ACC112 (cell line): ENCODE results near the gene NR2F6.

Experiments
- H2AFZ ChIP-seq: fragments of 200-600 bp; sonication (generic); one replicate; pipeline ENCODE4 v1.6.0; 2017; ENCODE audit warnings: antibody characterized with exemption, low read length; ENCODE audit not compliant: unreplicated experiment
- H3K27ac ChIP-seq: fragments of 200-600 bp; sonication (generic); 2 replicates; pipeline ENCODE4 v1.5.1; 2014; ENCODE audit warnings: low read depth, mild to moderate bottlenecking, antibody characterized with exemption, low read length, moderate library complexity
- H3K27me3 ChIP-seq: fragments of 200-600 bp; sonication (generic); 2 replicates; pipeline ENCODE4 v1.6.1; 2014; ENCODE audit warnings: mild to moderate bottlenecking, antibody characterized with exemption, low read length, moderate library complexity, mixed read lengths; ENCODE audit not compliant: insufficient read depth
- H3K36me3 ChIP-seq: fragments of 200-600 bp; sonication (generic); 2 replicates; pipeline ENCODE4 v1.6.1; 2016; ENCODE audit warnings: mild to moderate bottlenecking, antibody characterized with exemption, low read length, moderate library complexity, mixed read lengths; ENCODE audit not compliant: insufficient read depth
- H3K4me1 ChIP-seq: fragments of 200-600 bp; sonication (generic); one replicate; pipeline ENCODE4 v1.6.1; 2016; ENCODE audit warnings: low read length, mixed read lengths; ENCODE audit not compliant: insufficient read depth, unreplicated experiment, control insufficient read depth
- H3K4me3 ChIP-seq: fragments of 200-600 bp; sonication (generic); 2 replicates; pipeline ENCODE4 v1.5.1; 2014; ENCODE audit warnings: mild to moderate bottlenecking, low read depth, low read length
- H3K79me2 ChIP-seq: fragments of 200-600 bp; sonication (generic); one replicate; pipeline ENCODE4 v1.6.0; 2016; ENCODE audit warnings: low read length; ENCODE audit not compliant: control insufficient read depth, unreplicated experiment, insufficient read depth

NR2F6 gene

DNA sequence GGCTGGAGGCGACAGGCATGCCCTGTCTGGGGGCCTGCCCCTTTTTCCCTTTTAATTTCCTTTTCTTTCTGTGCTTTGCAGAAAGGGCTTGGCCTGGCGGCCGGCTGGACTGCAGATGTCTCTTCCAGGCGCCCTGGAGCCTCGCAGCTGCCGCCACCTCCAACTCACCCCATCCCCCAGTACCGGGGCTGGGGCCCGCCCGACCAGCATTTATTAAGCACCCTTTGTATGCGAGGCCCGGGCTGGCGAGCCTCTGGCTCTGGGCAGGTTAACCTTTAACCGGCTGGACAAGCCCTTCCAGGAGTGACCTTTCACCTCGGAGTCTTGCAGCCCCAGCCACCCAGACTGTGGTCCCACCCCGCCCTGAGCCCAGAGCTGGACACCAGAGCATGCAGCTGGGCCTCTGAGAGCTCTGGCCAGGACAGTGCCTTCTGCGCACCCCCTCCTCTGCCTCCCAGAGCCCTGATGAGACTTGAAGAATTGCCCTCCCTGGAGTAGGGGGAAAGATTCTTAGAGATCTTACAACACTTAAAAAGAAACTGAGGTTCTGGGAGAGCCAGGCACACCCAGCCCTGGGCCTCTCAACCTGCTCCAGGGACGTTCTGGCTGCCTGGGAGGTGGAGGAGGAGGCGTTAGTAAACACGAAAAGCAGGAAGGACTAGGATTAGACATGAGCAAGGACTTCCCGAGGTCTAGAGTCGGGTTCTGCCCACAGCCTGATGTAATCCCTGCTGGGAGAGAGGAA is 1.1 kb upstream of the NR2F6 start:
- no peak overlapping the region for H2AFZ ChIP-seq
- H3K79me2 ChIP-seq = peaks cover 26% of the 10 kb centered on the region
- H3K4me3 ChIP-seq = peak overlapping the region; percentile 63; the same call in 1 of the 2 replicates
- peaks cover 11% of the 10 kb centered on the region for H3K4me1 ChIP-seq
- no peaks in the 10 kb centered on the region for H3K27me3 ChIP-seq
- no peak overlapping the region for H3K27ac ChIP-seq
- no peaks in the 10 kb centered on the region for H3K36me3 ChIP-seq

DNA sequence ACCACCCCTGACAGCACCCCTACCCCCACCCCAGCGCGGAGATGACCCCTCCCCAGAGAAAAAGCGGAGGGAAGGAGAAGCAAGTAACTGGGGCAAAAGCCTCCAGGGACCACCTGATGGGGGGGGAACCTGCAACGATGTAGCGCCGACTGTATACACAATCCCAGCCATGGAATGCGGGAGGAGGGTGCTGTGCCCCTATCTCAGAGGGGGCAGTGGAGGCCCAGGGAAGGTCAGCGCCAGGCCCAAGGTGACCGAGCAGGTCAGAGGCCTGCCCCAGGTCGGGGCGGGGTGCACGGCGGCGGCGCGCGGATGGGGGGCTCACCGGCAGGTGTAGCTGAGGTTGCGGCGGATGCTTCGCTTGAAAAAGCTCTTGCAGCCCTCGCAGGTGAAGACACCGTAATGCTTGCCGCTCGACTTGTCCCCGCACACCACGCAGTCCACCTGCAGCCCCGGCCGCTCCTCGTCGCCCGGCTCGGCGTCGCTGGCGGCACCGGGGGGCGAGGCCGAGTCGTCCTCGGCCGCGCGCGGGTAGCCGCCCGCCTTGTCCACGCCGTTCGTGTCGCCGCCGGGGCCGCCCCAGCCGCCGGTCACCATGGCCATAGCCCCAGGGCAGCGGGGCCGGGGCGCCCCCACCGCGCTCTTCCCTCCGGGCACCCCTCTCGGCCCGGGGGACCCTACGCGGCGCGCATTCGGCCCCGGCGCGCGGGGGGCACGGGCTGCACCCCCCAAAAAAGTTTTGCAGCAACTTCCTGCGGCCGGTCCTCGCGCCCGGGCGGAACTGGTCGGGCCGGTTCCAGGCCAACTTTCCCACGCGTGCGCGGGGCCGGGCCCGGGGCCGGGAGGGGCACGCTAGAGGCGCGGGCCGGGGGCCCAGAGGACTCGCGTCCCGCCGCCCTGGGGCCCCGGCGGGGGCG is 843 bp downstream of the NR2F6 start:
- Histone ChIP-seq H3K4me1 (peaks cover 11% of the 10 kb centered on the region), H3K27me3 (no peaks in the 10 kb centered on the region), H3K4me3 (peak overlapping the region; percentile 90), H3K27ac (no peak overlapping the region), H3K79me2 (peaks cover 30% of the 10 kb centered on the region), H3K36me3 (no peaks in the 10 kb centered on the region), H2AFZ (no peak overlapping the region)

DNA sequence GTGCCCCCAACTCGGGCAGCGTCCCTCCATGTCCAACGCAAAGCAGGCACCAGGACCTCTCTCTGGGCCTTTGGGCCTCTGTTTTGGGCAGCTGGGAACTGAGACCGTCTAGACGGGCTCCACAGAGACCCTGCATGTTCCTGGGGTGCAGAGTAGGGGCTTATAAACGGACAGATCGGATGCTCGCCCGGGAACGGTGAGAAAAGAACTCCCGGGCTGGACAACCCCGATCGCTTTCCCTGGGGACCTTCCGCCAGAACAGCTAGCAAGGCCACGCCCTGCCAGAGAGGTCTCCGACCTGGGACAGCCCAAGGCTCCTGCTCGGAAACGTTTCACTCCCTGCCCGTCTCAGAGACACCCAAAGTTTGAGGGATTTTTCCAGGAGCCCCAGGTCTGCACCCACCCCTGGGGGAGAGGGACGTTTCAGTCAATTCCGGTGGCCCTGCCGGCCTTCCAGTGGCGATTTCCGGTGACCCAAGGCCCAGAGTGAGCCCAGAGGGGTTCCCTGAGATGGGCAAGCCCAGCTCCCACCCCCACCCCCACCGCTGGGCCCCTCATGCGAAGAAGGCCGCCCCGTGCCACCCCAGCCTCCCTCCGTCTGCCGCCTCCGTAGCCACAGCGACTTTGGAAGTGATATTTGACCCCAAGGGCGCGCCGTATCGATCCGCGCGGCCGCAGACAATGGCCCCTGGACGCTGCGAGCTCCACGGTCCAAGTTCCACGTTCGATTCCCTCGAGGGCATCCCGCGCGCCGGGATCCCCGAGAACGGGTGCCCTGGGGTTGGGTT is 1.7 kb downstream of the NR2F6 start:
- H3K4me3 ChIP-seq = peak overlapping the region; percentile 90
- no peaks in the 10 kb centered on the region for H3K36me3 ChIP-seq
- H3K79me2 ChIP-seq = peaks cover 30% of the 10 kb centered on the region
- H2AFZ ChIP-seq = peak overlapping the region; percentile 55
- no peak overlapping the region for H3K27ac ChIP-seq
- peaks cover 11% of the 10 kb centered on the region for H3K4me1 ChIP-seq
- no peaks in the 10 kb centered on the region for H3K27me3 ChIP-seq

DNA sequence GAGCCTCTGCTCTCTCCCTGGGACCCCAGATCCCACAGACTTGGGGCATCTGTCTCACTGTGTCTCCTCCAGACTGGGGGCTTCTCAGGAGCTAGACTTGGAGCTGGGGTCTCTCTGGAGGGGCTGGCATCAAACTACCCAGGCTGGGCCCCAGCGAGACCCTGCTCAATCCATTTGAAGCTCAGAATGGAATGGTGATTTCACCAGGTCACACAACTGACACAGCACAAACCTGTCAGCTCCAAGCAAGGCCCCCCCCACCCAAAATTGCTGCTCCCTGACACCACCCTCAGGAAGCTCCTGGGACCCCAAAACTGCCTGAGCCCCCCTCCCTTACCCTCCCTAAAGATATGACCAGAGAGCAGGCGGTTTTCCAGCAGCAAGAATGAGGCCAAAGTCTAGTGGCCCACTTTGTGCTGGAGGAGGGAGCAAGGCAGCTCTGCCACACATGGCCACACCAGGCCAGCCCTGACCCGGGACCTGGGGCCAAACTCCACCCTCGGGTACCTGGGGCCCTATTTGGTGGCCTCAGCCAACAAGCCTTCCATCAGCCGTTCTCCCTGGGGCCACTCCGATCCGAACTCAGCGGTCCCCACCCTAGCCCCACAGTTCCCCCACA is 2.4 kb downstream of the NR2F6 start:
- peaks cover 30% of the 10 kb centered on the region for H3K79me2 ChIP-seq
- peaks cover 9% of the 10 kb centered on the region for H3K4me1 ChIP-seq
- H2AFZ ChIP-seq = no peak overlapping the region
- peak overlapping the region; percentile 90 for H3K4me3 ChIP-seq
- H3K27ac ChIP-seq = no peak overlapping the region
- no peaks in the 10 kb centered on the region for H3K36me3 ChIP-seq
- H3K27me3 ChIP-seq = no peaks in the 10 kb centered on the region

DNA sequence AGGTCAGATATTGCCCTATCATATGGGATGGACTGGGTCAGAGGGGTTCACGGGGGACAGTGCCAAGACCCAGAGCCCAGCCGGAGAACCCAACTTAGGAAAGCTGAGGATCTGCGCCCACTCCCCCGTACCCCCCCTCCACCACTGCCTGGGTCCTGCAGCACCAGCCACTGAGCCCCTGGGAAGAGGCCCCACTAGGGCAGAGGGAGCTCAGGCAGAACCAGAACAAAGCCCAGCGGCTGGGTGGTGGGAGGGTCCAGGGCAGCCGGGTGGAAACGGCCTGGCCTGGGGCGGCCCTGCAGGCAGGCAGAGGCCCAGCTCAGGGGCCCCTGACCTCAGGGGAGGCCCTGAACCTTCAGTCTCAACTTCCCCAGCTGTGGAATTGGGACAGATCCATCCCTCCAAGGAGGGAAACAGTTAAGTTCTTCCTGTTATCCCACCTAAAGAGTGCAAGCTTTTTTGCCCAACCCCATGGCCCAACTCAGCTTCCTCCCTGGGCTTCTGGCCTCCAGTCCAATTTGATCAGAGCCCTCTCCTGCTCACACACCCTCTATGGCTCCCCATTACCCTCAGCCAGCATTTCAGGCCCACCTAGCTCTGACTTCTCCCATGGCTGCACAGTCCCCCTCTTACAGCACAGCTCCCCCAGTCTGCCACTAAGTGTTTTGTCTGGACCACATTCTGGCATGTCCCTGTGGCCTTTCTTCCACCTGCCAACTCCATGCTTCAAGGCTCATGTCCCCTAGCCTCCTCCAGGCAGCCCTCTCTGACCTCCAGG is 3.1 kb downstream of the NR2F6 start:
- H3K36me3 ChIP-seq = no peaks in the 10 kb centered on the region
- H3K4me1 ChIP-seq = peaks cover 8% of the 10 kb centered on the region
- no peaks in the 10 kb centered on the region for H3K27me3 ChIP-seq
- no peak overlapping the region for H2AFZ ChIP-seq
- H3K79me2 ChIP-seq = peaks cover 30% of the 10 kb centered on the region
- H3K27ac ChIP-seq = no peak overlapping the region
- H3K4me3 ChIP-seq = no peak overlapping the region; the same call in 1 of the 2 replicates

DNA sequence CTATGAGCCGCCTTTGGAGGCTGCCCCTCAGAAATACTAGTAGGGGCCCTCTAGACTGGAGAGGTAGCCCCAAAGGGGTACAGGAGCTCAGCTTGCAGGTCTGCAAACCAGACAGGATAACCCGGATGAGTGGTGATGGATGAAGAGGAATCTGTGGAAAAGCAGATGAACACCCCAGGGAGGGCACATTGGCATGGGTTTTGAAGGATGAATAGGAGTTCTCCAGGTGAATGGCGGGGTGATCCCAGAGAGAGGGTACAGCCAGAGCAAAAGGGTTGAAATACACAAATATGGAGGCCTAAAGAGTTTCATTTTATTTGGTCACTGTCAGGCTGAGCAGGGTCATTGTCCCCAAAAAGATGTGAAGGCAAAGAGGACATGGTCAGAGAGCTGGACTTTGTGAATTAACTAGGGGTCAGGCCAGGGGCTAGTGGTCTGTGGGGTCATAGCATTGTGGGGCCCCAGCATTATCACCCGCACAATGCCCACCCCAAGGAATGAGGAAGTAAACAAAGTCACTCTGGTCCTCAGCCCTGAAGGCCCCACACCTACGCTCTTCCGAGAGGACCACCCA is 4.8 kb downstream of the NR2F6 start:
- peaks cover 5% of the 10 kb centered on the region for H3K4me1 ChIP-seq
- H3K4me3 ChIP-seq = no peak overlapping the region
- peaks cover 30% of the 10 kb centered on the region for H3K79me2 ChIP-seq
- no peaks in the 10 kb centered on the region for H3K27me3 ChIP-seq
- H3K27ac ChIP-seq = no peak overlapping the region
- H3K36me3 ChIP-seq = no peaks in the 10 kb centered on the region
- no peak overlapping the region for H2AFZ ChIP-seq

DNA sequence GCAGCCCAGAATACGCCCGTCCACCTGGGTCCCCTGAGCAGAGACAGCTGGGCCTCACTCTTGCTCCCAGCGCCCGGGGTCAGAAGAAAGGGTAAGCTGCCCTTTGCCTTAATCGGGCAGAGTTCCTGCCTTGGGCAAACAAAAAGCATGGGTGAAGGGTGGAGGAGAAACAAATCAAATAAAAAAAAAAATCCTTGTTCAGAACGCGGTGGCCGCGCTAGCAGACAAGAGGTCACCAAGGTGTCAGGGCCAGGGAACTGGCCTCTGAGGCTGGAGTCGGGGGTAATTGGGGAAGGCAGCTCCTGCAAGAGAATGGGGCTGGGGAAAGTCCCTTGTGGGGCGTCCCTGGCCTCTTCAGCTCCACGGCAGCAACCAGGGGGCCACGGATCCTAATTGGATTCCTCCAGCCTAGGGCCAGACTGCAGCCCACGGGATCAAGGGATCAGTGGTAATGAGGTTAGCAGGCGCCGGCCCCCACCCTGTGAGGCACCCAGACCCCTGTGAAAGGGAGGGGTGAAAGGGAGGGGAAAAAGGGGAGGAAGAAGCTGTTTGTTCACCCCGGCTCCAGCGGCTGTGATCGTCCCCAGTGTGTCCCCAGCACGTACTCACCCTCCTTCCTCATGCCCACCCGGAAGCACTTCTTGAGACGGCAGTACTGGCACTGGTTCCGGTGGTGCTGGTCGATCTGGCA is 5.5 kb downstream of the NR2F6 start:
- no peak overlapping the region for H3K27ac ChIP-seq
- peaks cover 30% of the 10 kb centered on the region for H3K79me2 ChIP-seq
- no peak overlapping the region for H3K4me3 ChIP-seq
- no peaks in the 10 kb centered on the region for H3K27me3 ChIP-seq
- peaks cover 5% of the 10 kb centered on the region for H3K4me1 ChIP-seq
- no peak overlapping the region for H2AFZ ChIP-seq
- no peaks in the 10 kb centered on the region for H3K36me3 ChIP-seq

DNA sequence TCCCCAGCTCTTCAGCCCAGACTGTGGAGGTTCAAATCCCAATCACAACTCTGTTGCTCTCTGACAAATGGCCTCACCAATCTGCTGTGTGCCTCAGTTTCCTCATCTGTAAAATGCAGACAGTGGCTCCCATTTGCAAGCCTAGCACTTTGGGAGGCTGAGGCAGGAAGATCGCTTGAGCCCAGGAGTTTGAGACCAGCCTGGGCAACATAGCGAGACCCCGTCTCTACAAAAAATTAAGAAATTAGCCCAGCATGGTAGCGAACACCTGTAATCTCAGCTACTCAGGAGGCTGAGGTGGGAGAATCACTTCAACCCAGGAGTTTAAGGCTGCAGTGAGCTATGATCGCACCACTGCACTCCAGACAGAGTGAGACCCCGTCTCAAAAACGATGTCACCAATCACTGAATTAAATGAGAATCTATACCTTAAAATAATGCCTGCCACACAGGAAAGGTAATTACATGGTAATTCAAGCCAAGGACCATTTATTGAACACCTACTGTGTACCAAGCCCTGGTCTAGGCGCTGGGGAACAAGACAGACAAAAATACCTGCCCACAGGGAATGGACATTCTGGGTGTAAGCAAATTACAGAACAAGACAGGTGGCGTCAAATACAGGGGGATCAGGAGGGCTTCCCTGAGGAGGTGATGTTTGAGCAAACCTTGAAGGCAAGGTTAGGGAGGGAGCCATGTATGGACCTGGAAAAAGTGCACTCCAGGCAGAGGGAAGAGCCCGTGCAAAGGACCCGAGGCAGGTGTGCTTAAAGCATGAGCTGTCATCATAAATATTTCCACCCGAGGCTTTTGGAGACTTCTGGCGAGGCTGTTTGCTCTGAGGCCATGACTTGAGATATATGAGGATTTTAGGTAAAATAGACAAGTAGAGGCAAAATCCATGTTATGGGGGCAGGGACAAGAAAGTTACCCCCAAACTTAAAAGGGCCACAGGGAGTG is 7.7 kb downstream of the NR2F6 start:
- Histone ChIP-seq H3K27ac (no peak overlapping the region), H3K4me1 (peaks cover 10% of the 10 kb centered on the region), H3K27me3 (no peaks in the 10 kb centered on the region), H3K4me3 (no peak overlapping the region), H2AFZ (no peak overlapping the region), H3K36me3 (no peaks in the 10 kb centered on the region), H3K79me2 (peaks cover 25% of the 10 kb centered on the region)
